ENCODE data around the gene ARL8A.

ARL8A gene

GRCh38 chr1:202124142-202124541 is 20.4 kb downstream of the ARL8A start:
- no peak for DNase-seq (ENCODE audit: low spot score)
- no peak for TF ChIP-seq CTCF (IDR thresholded peaks at IDR 0.05; ENCODE audit: borderline replicate concordance, control extremely low read depth, extremely low read depth, insufficient read depth, missing control alignments)
- in situ Hi-C loops (cut with MboI; ENCODE audit: low sequenced_read_pairs, unreplicated experiment) = loop anchor here (25.0 kb wide), 1 partner anchor 237 kb away; the partner anchor contains the start of gene SHISA4

- TF ChIP-seq CTCF (IDR thresholded peaks at IDR 0.05; ENCODE audit: borderline replicate concordance, control extremely low read depth, extremely low read depth, insufficient read depth, missing control alignments) = no peak
- no peak for DNase-seq (ENCODE audit: low spot score)
- in situ Hi-C loops (cut with MboI; ENCODE audit: low sequenced_read_pairs, unreplicated experiment) = loop anchor here (25.0 kb wide), 1 partner anchor 236 kb away; the partner anchor contains the start of gene SHISA4
These were observed 21.2 kb downstream of the ARL8A start for GRCh38 chr1:202123336-202123813.

- in situ Hi-C loops (cut with MboI; ENCODE audit: low sequenced_read_pairs, unreplicated experiment) = loop anchor here (25.0 kb wide), 1 partner anchor 235 kb away; the partner anchor contains the start of gene SHISA4
- no peak for DNase-seq (ENCODE audit: low spot score)
- no peak for TF ChIP-seq CTCF (IDR thresholded peaks at IDR 0.05; ENCODE audit: borderline replicate concordance, control extremely low read depth, extremely low read depth, insufficient read depth, missing control alignments)
These were observed 21.8 kb downstream of the ARL8A start, which contains the start of gene GPR37L1 for GRCh38 chr1:202122639-202123335. Gene GPR37L1, plus strand, starts transcription at chr1:202122917. Its CDS starts 47 bp downstream, at chr1:202122964.

- TF ChIP-seq CTCF (IDR thresholded peaks at IDR 0.05; ENCODE audit: borderline replicate concordance, control extremely low read depth, extremely low read depth, insufficient read depth, missing control alignments) = no peak
- in situ Hi-C loops (cut with MboI; ENCODE audit: low sequenced_read_pairs, unreplicated experiment) = loop anchor here (25.0 kb wide), 1 partner anchor 234 kb away; the partner anchor contains the start of gene SHISA4
These were observed 23.5 kb downstream of the ARL8A start for GRCh38 chr1:202121006-202121405.

GRCh38 chr1:202117898-202118371 is 26.6 kb downstream of the ARL8A start:
- DNase-seq (ENCODE audit: low spot score) = no peak
- in situ Hi-C loops (cut with MboI; ENCODE audit: low sequenced_read_pairs, unreplicated experiment) = loop anchor here (5.0 to 25.0 kb wide), 2 partner anchors 116 to 231 kb away; partner anchors contain the start of gene SHISA4
- TF ChIP-seq CTCF (IDR thresholded peaks at IDR 0.05; ENCODE audit: borderline replicate concordance, control extremely low read depth, extremely low read depth, insufficient read depth, missing control alignments) = no peak

More at GRCh38 chr1:202121006-202121405, 23.5 kb downstream of the ARL8A start:
- no peak for DNase-seq (ENCODE audit: low spot score)

GRCh38 chr1:202116287-202116686 is 28.2 kb downstream of the ARL8A start:
- in situ Hi-C loops (cut with MboI; ENCODE audit: low sequenced_read_pairs, unreplicated experiment) = loop anchor here (5.0 to 25.0 kb wide), 2 partner anchors 114 to 229 kb away; partner anchors contain the start of gene SHISA4
- TF ChIP-seq CTCF (IDR thresholded peaks at IDR 0.05; ENCODE audit: borderline replicate concordance, control extremely low read depth, extremely low read depth, insufficient read depth, missing control alignments) = no peak
- no peak for DNase-seq (ENCODE audit: low spot score)

Measured in GM13976 (cell line).